IPS-11a (cell line): ENCODE data around the gene FASTK.
A peak's percentile ranks its signal among the peaks of the same experiment; 100 is the strongest.

Source experiments
- H3K4me3 ChIP-seq: one replicate; pipeline ENCODE4 v1.5.1; 2013; ENCODE audit warnings: low read depth, low read length, control low read depth

The FASTK gene

DNA sequence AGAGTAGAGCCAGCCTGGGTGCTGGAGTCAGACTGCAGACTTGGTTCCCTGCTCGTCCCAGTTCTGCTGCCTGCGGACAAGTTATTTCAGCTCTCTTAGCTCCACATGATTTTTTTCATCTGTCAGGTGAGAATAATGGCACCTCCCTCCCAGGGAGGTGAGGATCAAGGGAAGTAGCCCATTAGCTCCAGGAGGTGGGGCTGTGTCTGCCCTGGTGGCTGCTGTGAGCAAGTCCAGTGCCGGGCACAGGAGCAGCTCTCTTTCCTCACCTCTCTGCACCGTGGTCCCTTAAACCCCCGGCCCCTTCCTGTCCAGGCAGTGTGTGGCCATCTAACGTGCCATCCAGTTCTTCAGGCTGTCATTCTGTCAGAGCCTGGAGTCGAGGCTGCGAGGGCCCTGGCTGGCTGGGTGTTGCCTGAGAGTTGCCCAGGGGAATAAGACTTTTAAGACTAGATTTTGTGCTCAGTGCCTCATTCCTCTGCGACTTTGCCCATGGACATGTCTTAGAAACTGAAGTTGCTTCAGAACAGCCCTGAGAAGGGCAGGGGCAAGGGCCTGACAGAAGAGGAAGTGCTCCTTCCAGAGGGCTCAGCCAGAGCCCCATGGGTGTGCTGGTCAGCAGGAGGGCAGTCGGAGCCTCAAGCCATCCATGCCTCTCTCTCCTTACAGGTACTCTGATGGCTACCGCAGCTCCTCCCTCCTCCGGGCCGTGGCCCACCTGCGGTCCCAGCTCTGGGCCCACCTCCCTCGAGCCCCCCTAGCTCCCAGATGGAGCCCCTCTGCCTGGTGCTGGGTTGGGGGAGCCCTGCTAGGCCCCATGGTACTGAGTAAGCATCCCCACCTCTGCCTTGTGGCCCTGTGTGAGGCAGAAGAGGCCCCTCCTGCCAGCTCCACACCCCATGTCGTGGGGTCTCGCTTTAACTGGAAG, 47.4 kb downstream of the FASTK start:
- H3K4me3 ChIP-seq = no peak overlapping the region

- H3K4me3 ChIP-seq = no peak overlapping the region
Measured at GRCh38 chr7:151031011-151031410, 49.6 kb downstream of the FASTK start.

DNA sequence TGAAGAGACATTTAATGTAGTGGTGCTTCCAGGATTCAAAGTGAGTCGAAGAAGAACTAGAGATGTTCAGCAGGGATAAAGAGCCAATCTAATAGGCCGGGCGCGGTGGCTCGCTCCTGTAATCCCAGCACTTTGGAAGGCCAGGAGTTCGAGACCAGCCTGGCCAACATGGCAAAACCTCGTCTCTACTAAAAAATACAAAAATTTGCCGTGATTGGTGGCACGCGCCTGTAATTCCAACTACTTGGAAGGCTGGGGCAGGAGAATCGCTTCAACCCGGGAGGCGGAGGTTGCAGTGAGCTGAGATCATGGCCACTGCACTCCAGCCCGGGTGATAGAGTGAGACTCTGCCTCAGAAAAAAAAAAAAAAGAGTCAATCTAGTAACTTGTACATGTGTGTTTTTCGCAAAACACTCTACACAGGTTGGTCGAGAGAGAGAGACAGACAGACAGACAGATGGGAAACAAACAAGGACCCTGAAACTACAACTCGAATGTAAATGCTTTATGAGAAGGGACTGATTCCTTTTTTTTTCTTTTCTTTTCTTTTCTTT, 51.6 kb downstream of the FASTK start:
- peak overlapping the region; percentile 89 for H3K4me3 ChIP-seq

DNA sequence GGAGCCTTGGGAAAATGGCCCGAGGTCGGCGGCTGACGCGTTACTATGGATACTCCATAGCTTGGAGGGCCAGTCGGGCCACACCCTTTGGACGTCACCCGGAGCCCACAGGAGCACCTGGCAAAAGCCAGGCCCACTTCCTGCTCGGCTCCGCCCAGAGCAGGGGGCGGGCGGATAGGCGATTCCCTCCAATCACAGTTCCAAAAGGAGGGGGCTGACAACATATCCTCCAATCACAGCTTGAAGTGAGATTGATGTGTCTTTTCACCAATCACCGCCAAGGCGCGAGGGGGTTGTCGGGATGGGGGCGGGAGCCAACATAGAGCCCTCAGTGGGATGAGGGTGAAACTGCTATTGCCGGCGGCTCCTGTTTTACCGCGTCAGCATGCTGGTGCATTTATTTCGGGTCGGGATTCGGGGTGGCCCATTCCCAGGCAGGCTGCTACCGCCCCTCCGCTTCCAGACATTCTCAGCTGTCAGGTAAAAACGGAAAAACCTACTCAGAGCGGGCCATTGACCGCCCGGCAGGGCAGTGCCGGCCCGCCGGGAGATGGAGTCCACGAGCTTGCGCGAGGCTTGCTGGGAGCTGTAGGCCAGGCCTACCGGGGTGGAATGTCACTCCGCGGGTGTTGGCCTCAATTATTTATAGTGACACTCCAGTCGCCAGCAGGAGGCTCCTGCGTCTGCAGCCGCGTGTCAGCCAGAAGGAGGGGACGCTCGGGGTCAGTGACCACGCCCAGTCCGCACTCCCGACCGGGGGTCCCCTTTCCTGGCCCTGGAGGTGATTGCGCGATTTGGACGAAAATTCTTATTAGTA, 52.3 kb downstream of the FASTK start, which contains the start of gene ABCB8:
TSS of gene ABCB8 (plus strand) at position 320 of the 817 bp plus-strand sequence. CDS start at position 386, 66 bp downstream.
- peak within 1 kb of the TSS; percentile 89 for H3K4me3 ChIP-seq

GRCh38 chr7:151027728-151028130, 52.9 kb downstream of the FASTK start:
- peak overlapping the region; percentile 89 for H3K4me3 ChIP-seq

DNA sequence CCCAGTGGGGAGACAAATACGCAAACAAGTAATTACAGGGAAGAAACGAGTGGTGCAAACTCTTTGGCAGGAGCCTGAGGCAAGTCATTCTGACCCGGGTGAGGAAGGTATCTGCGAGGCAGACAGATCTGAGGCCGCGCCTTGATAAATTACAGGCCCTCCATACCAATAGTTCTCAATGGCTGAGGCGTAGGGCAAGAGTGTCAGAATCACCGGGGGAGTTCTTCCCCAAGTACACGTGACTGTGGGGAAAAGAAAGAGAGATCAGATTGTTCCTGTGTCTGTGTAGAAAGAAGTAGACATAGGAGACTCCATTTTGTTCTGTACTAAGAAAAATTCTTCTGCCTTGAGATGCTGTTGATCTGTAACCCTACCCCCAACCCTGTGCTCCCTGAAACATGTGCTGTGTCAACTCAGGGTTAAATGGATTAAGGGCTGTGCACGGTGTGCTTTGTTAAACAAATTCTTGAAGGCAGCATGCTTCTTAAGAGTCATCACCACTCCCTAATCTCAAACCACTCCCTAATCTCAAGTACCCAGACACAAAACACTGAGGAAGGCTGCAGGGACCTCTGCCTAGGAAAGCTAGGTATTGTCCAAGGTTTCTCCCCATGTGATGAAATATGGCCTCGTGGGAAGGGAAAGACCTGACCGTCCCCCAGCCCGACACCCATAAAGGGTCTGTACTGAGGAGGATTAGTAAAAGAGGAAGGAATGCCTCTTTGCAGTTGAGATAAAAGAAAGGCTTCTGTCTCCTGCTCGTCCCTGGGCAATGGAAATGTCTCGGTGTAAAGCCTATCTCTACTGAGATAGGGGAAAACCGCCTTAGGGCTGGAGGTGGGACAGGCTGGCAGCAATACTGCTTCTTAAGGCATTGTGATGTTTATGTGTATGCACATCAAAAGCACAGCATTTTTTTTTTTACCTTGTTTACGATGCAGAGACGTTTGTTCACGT, 53.6 kb downstream of the FASTK start:
- peak overlapping the region; percentile 89 for H3K4me3 ChIP-seq
